Hepatocyte (in vitro differentiated cells): ENCODE results near the gene ABI3BP. TPM values are rescaled to one million over a fixed set of nuclear protein-coding genes. Genes with fewer than 3 reads are reported as not detected.
A peak's percentile ranks its signal among the peaks of the same experiment; 100 is the strongest.

ENCODE experiments used
- DNase-seq: peaks from one replicate; pipeline ENCODE4 v3.0.0-alpha.2; 2016; ENCODE audit warnings: low spot score
- H2AFZ ChIP-seq: fragments of 200-600 bp; sonication (generic); 2 replicates; pipeline ENCODE4 v1.6.0; 2016; ENCODE audit warnings: antibody characterized with exemption, mild to moderate bottlenecking
- H3K27ac ChIP-seq: fragments of 200-600 bp; sonication (generic); 2 replicates; pipeline ENCODE4 v1.5.1; 2016; ENCODE audit warnings: mild to moderate bottlenecking
- H3K27me3 ChIP-seq: fragments of 200-600 bp; sonication (generic); 2 replicates; pipeline ENCODE4 v1.6.1; 2016
- H3K36me3 ChIP-seq: fragments of 200-600 bp; sonication (generic); replicated peaks from 2 replicates; pipeline ENCODE4 v1.5.1; 2016; ENCODE audit warnings: low read depth; ENCODE audit not compliant: insufficient read depth
- H3K4me1 ChIP-seq: fragments of 200-600 bp; sonication (generic); 2 replicates; pipeline ENCODE4 v1.5.1; 2016; ENCODE audit warnings: mild to moderate bottlenecking, moderate library complexity; ENCODE audit not compliant: insufficient read depth
- H3K4me2 ChIP-seq: fragments of 200-600 bp; sonication (generic); 2 replicates; pipeline ENCODE4 v1.6.0; 2016
- H3K4me3 ChIP-seq: fragments of 200-600 bp; sonication (generic); 2 replicates; pipeline ENCODE4 v1.5.1; 2016; ENCODE audit warnings: mild to moderate bottlenecking
- H3K79me2 ChIP-seq: fragments of 200-600 bp; sonication (generic); 2 replicates; pipeline ENCODE4 v1.6.0; 2017; ENCODE audit warnings: mild to moderate bottlenecking
- H3K9me2 ChIP-seq: fragments of 200-600 bp; sonication (generic); replicated peaks from 2 replicates; pipeline ENCODE4 v1.6.0; 2017; ENCODE audit warnings: mild to moderate bottlenecking; ENCODE audit not compliant: insufficient read depth
- H3K9me3 ChIP-seq: fragments of 200-600 bp; sonication (generic); 2 replicates; pipeline ENCODE4 v1.5.1; 2016; ENCODE audit warnings: low read depth, mild to moderate bottlenecking
- H4K20me1 ChIP-seq: fragments of 200-600 bp; sonication (generic); 2 replicates; pipeline ENCODE4 v1.6.0; 2016; ENCODE audit warnings: mild to moderate bottlenecking; ENCODE audit not compliant: insufficient read depth, poor library complexity, severe bottlenecking
- CTCF ChIP-seq: fragments of 200-600 bp; sonication (generic); IDR thresholded peaks from 2 replicates; pipeline ENCODE4 v1.5.1; 2016; ENCODE audit warnings: antibody characterized with exemption, mild to moderate bottlenecking; ENCODE audit not compliant: poor library complexity
- EZH2 ChIP-seq: fragments of 200-600 bp; sonication (generic); IDR thresholded peaks from 2 replicates; pipeline ENCODE4 v1.6.1; 2016; ENCODE audit warnings: antibody characterized with exemption, mild to moderate bottlenecking, borderline replicate concordance
- EZH2phosphoT487 ChIP-seq: fragments of 200-600 bp; sonication (generic); IDR thresholded peaks from one replicate; pipeline ENCODE4 v1.6.1; 2018; ENCODE audit warnings: antibody characterized with exemption, mild to moderate bottlenecking, low read depth, moderate library complexity; ENCODE audit not compliant: unreplicated experiment, severe bottlenecking
- WGBS: methylation state at CpG from one replicate; pipeline ENCODE4 v1.1.6; 2016; ENCODE audit warnings: low lambda C conversion rate; ENCODE audit errors: missing lambda C conversion rate; 5-methylcytosine and 5-hydroxymethylcytosine counted together
- polyA plus RNA-seq: library from polyadenylated mRNA; unstranded; fragments of >200 nt; fragmentation: Nextera tagmentation; extraction: Ambion mirVana; gene quantifications from 2 replicates; pipeline ENCODE4 v1.2.1, GENCODE V29; 2016
- total RNA-seq: library from RNA; depleted of rRNA; stranded (reverse); fragments of >200 nt; gene quantifications from 2 replicates; pipeline ENCODE4 v1.2.3, GENCODE V29; 2014

The ABI3BP gene
- total and polyA plus RNA-seq, 2 experiments from 2014 or later: 10.4 to 18.6 TPM

- no peaks in the 10 kb centered on the region for H3K36me3 ChIP-seq
- H3K9me2 ChIP-seq: no peaks in the 10 kb centered on the region
- H3K9me3 ChIP-seq: no peaks in the 10 kb centered on the region
- no peak overlapping the region for H3K4me3 ChIP-seq
- H3K27me3 ChIP-seq: no peaks in the 10 kb centered on the region
- H3K4me2 ChIP-seq: no peak overlapping the region
- no peak overlapping the region for H2AFZ ChIP-seq
- no peaks in the 10 kb centered on the region for H3K4me1 ChIP-seq
- no peaks in the 10 kb centered on the region for H3K79me2 ChIP-seq
- no peak for DNase-seq
- 88% methylated on average over 3 of the region's 3 CpGs for WGBS
- no peaks in the 10 kb centered on the region for H4K20me1 ChIP-seq
- no peak overlapping the region for H3K27ac ChIP-seq
- no peak for TF ChIP-seq EZH2
- TF ChIP-seq EZH2phosphoT487: no peak
- no peak for TF ChIP-seq CTCF
Measured at GRCh38 chr3:100765437-100765975, 227.7 kb downstream of the ABI3BP start.

GRCh38 chr3:100761951-100762350 lies 231.3 kb downstream of the ABI3BP start:
- Histone ChIP-seq H3K9me2 (no peaks in the 10 kb centered on the region), H3K27me3 (no peaks in the 10 kb centered on the region), H3K4me1 (no peaks in the 10 kb centered on the region), H3K4me2 (no peak overlapping the region), H3K36me3 (no peaks in the 10 kb centered on the region), H4K20me1 (no peaks in the 10 kb centered on the region), H2AFZ (no peak overlapping the region), H3K9me3 (no peaks in the 10 kb centered on the region), H3K27ac (no peak overlapping the region), H3K4me3 (no peak overlapping the region), H3K79me2 (no peaks in the 10 kb centered on the region)
- no peak for DNase-seq
- no peak for TF ChIP-seq EZH2
- TF ChIP-seq CTCF: no peak
- TF ChIP-seq EZH2phosphoT487: no peak

- H2AFZ ChIP-seq: no peak overlapping the region
- TF ChIP-seq EZH2phosphoT487 (no peak), EZH2 (no peak), CTCF (peak; percentile 5)
- H3K27me3 ChIP-seq: no peaks in the 10 kb centered on the region
- H3K4me3 ChIP-seq: no peak overlapping the region
- H3K4me2 ChIP-seq: no peak overlapping the region
- H3K36me3 ChIP-seq: no peaks in the 10 kb centered on the region
- 59% methylated on average over 1 of the region's 1 CpG for WGBS
- no peaks in the 10 kb centered on the region for H3K9me3 ChIP-seq
- DNase-seq: peak; percentile 34
- H3K4me1 ChIP-seq: no peaks in the 10 kb centered on the region
- no peaks in the 10 kb centered on the region for H3K9me2 ChIP-seq
- H4K20me1 ChIP-seq: no peaks in the 10 kb centered on the region
- H3K27ac ChIP-seq: no peak overlapping the region
- no peaks in the 10 kb centered on the region for H3K79me2 ChIP-seq
Measured at GRCh38 chr3:100761211-100761942, 231.8 kb downstream of the ABI3BP start.

- H3K4me2 ChIP-seq: peak overlapping the region; percentile 9
- no peak for TF ChIP-seq EZH2
- TF ChIP-seq EZH2phosphoT487: no peak
- no peak for TF ChIP-seq CTCF
Measured at GRCh38 chr3:100760377-100760776, 232.8 kb downstream of the ABI3BP start.

More at GRCh38 chr3:100760377-100760776, 232.8 kb downstream of the ABI3BP start:
- no peak for DNase-seq
- no peak overlapping the region for H3K27ac ChIP-seq
- H4K20me1 ChIP-seq: no peaks in the 10 kb centered on the region
- no peaks in the 10 kb centered on the region for H3K36me3 ChIP-seq
- H3K4me3 ChIP-seq: no peak overlapping the region
- no peak overlapping the region for H2AFZ ChIP-seq
- H3K79me2 ChIP-seq: no peaks in the 10 kb centered on the region
- H3K9me2 ChIP-seq: no peaks in the 10 kb centered on the region
- H3K4me1 ChIP-seq: no peaks in the 10 kb centered on the region
- H3K27me3 ChIP-seq: no peaks in the 10 kb centered on the region
- 71% methylated on average over 4 of the region's 4 CpGs for WGBS
- no peaks in the 10 kb centered on the region for H3K9me3 ChIP-seq
